NCI-H524 treated with DMSO at 0.1 percent for 48 hours (cell line): ENCODE data around the gene POM121C.
"Not testable (repeated sequence)": the region's sequence is repeated elsewhere in the genome, so short reads cannot be mapped to it uniquely, and the experiment has no call there.

Source experiments
- DNase-seq: peaks from one replicate; lab custom pipeline; 2025; lab: John Stamatoyannopoulos, UW

POM121C gene

DNA sequence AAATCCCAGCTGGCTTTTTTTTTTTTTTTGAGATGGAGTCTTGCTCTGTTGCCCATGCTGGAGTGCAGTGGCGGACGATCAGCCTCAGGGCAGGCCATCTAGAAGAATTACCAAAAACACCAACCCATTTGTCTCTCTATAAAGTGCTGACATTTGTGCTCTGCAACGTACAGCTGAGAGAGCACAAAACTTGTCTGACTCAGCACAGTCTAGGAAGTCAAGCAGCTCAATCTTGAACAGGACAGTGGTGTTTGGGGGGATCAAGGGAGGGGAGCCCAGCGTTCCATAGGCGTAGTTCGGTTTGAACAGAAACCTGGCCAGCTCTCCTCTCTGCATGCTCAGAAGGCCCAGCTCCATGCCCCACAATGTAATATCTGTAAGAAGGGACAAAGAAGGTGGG is 92.9 kb downstream of the POM121C start:
- not testable (repeated sequence) for DNase-seq

DNA sequence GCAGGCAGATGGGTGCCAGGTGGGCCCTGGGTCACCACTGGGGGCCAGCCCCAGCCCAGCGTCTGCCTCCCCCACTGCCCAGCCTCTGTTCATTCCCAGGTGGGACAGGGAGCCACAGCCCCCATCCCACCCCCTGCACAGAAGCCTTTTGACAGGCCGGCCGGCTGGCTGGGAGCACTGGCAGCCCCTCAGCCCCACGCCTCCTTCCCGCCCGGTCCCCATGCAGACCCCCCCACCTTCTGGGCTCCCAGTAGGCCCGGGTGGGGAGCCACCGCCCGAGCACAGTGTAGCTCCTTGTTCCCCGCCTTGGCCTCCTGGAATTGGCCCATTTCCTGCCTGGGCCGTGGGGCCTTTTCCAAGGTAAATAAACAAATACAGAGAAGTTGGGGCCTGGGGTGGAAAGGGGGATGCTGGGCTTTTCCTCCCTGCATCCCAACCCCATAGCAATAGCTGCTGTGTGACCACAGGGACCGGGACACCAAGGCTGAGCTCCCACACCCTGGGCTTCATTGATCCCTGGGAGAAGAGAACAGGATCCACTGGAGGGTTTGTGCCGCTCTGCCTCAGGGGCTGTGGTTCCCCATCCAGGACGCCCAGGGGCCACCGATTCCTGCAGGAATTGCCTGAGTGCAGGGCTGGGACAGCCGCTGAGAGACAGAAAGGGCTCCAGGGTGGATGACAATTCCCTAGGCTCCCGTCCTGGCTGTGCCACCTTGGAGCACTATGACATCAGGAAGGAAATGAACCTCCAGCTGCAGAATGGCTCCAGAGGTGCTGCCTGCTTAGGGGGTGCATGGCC is 111.4 kb downstream of the POM121C start:
- not testable (repeated sequence) for DNase-seq

DNA sequence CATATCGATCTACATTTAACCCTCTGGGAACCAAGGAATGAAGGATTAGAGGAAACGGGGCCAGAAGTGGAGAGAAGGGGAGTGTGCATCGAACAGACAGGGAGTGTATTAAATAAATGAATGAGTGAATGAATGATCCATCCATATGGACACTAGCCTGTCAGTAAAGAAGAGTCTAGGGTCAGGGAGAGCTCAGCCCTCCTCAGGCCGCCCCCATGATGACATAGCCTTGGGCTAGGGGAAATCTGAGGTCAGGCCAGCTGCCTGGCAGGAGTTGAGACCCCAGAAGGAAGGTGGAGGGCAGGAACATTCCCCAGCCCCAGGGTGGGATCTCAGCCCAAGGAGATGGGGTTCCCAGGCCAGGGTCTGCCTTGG is 112.0 kb downstream of the POM121C start:
- not testable (repeated sequence) for DNase-seq

GRCh38 chr7:75367313-75367712 is 118.8 kb downstream of the POM121C start:
- not testable (repeated sequence) for DNase-seq
